Muscle of leg (tissue), 11 donors: ENCODE data around the gene HFM1. TPM values are rescaled to one million over a fixed set of nuclear protein-coding genes. Genes with fewer than 3 reads are reported as not detected.

Experiments
- DNase-seq: peaks from one replicate; pipeline ENCODE4 v3.0.0; 2013
- H3K27ac ChIP-seq: one replicate; pipeline ENCODE4 v1.5.1; 2013; ENCODE audit warnings: mild to moderate bottlenecking, low read length, control low read depth
- H3K27me3 ChIP-seq: one replicate; pipeline ENCODE4 v1.6.1; 2013; ENCODE audit warnings: low read length; ENCODE audit not compliant: control insufficient read depth, insufficient read depth
- H3K36me3 ChIP-seq: one replicate; pipeline ENCODE4 v1.6.1; 2013; ENCODE audit warnings: low read length; ENCODE audit not compliant: control insufficient read depth, insufficient read depth
- H3K4me1 ChIP-seq: one replicate; pipeline ENCODE4 v1.6.1; 2013; ENCODE audit warnings: low read length; ENCODE audit not compliant: control insufficient read depth, insufficient read depth
- H3K4me3 ChIP-seq: one replicate; pipeline ENCODE4 v1.5.1; 2013; ENCODE audit warnings: low read length, control low read depth
- H3K9me3 ChIP-seq: replicated peaks from 2 replicates; pipeline ENCODE4 v1.6.1; 2013; ENCODE audit warnings: low read depth, low read length; ENCODE audit not compliant: control insufficient read depth
- WGBS: methylation state at CpG from one replicate; pipeline ENCODE4 v1.1.5; 2013; ENCODE audit warnings: missing lambda C conversion rate; ENCODE audit not compliant: insufficient coverage; 5-methylcytosine and 5-hydroxymethylcytosine counted together
- polyA plus RNA-seq, 8 donors: library from polyadenylated mRNA; unstranded; fragments of 120-200 nt; gene quantifications; one replicate each; pipeline versions ENCODE4 v1.2.1 to v1.2.3, GENCODE V29; 2013; ENCODE audit warnings: inconsistent platforms in 1 of 8, low replicate concordance in 1 of 8; ENCODE audit not compliant: insufficient read length in 8 of 8, insufficient read depth in 1 of 8
- total RNA-seq: library from RNA; stranded (reverse); fragments of 120-200 nt; gene quantifications from one replicate; pipeline ENCODE4 v1.2.4, GENCODE V29; 2013

HFM1 gene
- total and polyA plus RNA-seq, 9 donors = 1.4 to 4.0 (median 2.6) TPM

GRCh38 chr1:91273875-91274274 is 130.8 kb downstream of the HFM1 start:
- no peak for DNase-seq
- no peak overlapping the region for H3K27ac ChIP-seq

GRCh38 chr1:91261655-91262054 is 143.0 kb downstream of the HFM1 start:
- Histone ChIP-seq H3K27me3 (no peaks in the 10 kb centered on the region), H3K4me3 (no peak overlapping the region), H3K36me3 (no peaks in the 10 kb centered on the region), H3K4me1 (no peaks in the 10 kb centered on the region), H3K27ac (no peak overlapping the region), H3K9me3 (no peaks in the 10 kb centered on the region)
- DNase-seq = no peak
- no CpG with 5 or more reads among the region's 2 CpGs for WGBS

More at GRCh38 chr1:91273875-91274274, 130.8 kb downstream of the HFM1 start:
- no peaks in the 10 kb centered on the region for H3K4me1 ChIP-seq
- WGBS = no CpG with 5 or more reads among the region's 1 CpG
- no peaks in the 10 kb centered on the region for H3K9me3 ChIP-seq
- H3K27me3 ChIP-seq = no peaks in the 10 kb centered on the region
- H3K4me3 ChIP-seq = no peak overlapping the region
- no peaks in the 10 kb centered on the region for H3K36me3 ChIP-seq

GRCh38 chr1:91245435-91245834 is 159.2 kb downstream of the HFM1 start:
- no peak overlapping the region for H3K27ac ChIP-seq
- no peak for DNase-seq
- H3K4me3 ChIP-seq = no peak overlapping the region
- no peaks in the 10 kb centered on the region for H3K4me1 ChIP-seq
- no CpG with 5 or more reads among the region's 3 CpGs for WGBS
- no peaks in the 10 kb centered on the region for H3K36me3 ChIP-seq
- H3K9me3 ChIP-seq = no peaks in the 10 kb centered on the region
- no peaks in the 10 kb centered on the region for H3K27me3 ChIP-seq

- no peak for DNase-seq
- no peak overlapping the region for H3K4me3 ChIP-seq
- no peaks in the 10 kb centered on the region for H3K27me3 ChIP-seq
- no peak overlapping the region for H3K27ac ChIP-seq
- no peaks in the 10 kb centered on the region for H3K9me3 ChIP-seq
- no CpG with 5 or more reads among the region's 2 CpGs for WGBS
- no peaks in the 10 kb centered on the region for H3K36me3 ChIP-seq
- H3K4me1 ChIP-seq = no peaks in the 10 kb centered on the region
Measured at GRCh38 chr1:91244737-91245136, 159.9 kb downstream of the HFM1 start.

GRCh38 chr1:91243171-91243570 is 161.5 kb downstream of the HFM1 start:
- Histone ChIP-seq H3K4me3 (no peak overlapping the region), H3K4me1 (no peaks in the 10 kb centered on the region), H3K36me3 (no peaks in the 10 kb centered on the region), H3K27me3 (no peaks in the 10 kb centered on the region), H3K9me3 (no peaks in the 10 kb centered on the region), H3K27ac (no peak overlapping the region)
- no peak for DNase-seq

GRCh38 chr1:91234181-91234580 is 170.5 kb downstream of the HFM1 start:
- no CpG with 5 or more reads among the region's 1 CpG for WGBS
- no peaks in the 10 kb centered on the region for H3K9me3 ChIP-seq
- H3K27ac ChIP-seq = no peak overlapping the region
- no peaks in the 10 kb centered on the region for H3K27me3 ChIP-seq
- H3K4me3 ChIP-seq = no peak overlapping the region
- no peaks in the 10 kb centered on the region for H3K4me1 ChIP-seq
- H3K36me3 ChIP-seq = no peaks in the 10 kb centered on the region
- DNase-seq = no peak

GRCh38 chr1:91226741-91227140 is 177.9 kb downstream of the HFM1 start:
- H3K27me3 ChIP-seq = no peaks in the 10 kb centered on the region
- no peak overlapping the region for H3K27ac ChIP-seq
- H3K4me1 ChIP-seq = no peaks in the 10 kb centered on the region
- H3K9me3 ChIP-seq = no peaks in the 10 kb centered on the region
- H3K36me3 ChIP-seq = no peaks in the 10 kb centered on the region
- no peak for DNase-seq
- WGBS = 40% methylated on average over 2 of the region's 7 CpGs
- no peak overlapping the region for H3K4me3 ChIP-seq

- peaks cover 3% of the 10 kb centered on the region for H3K9me3 ChIP-seq
- no peaks in the 10 kb centered on the region for H3K36me3 ChIP-seq
- no peaks in the 10 kb centered on the region for H3K4me1 ChIP-seq
- WGBS = no CpG with 5 or more reads among the region's 4 CpGs
- no peaks in the 10 kb centered on the region for H3K27me3 ChIP-seq
- H3K4me3 ChIP-seq = no peak overlapping the region
- H3K27ac ChIP-seq = no peak overlapping the region
- DNase-seq = no peak
Measured at GRCh38 chr1:91224878-91225277, 179.8 kb downstream of the HFM1 start.

- Histone ChIP-seq H3K4me3 (no peak overlapping the region), H3K27ac (no peak overlapping the region), H3K27me3 (no peaks in the 10 kb centered on the region), H3K36me3 (no peaks in the 10 kb centered on the region), H3K4me1 (no peaks in the 10 kb centered on the region), H3K9me3 (peaks cover 3% of the 10 kb centered on the region)
- DNase-seq = no peak
- 83% methylated on average over 3 of the region's 4 CpGs for WGBS
Measured at GRCh38 chr1:91221017-91221416, 183.6 kb downstream of the HFM1 start.

- H3K27me3 ChIP-seq = no peaks in the 10 kb centered on the region
- no peaks in the 10 kb centered on the region for H3K4me1 ChIP-seq
- WGBS = 94% methylated on average over 3 of the region's 8 CpGs
- H3K27ac ChIP-seq = no peak overlapping the region
- peaks cover 3% of the 10 kb centered on the region for H3K9me3 ChIP-seq
- no peak overlapping the region for H3K4me3 ChIP-seq
- no peak for DNase-seq
- no peaks in the 10 kb centered on the region for H3K36me3 ChIP-seq
Measured at GRCh38 chr1:91217911-91218310, 186.7 kb downstream of the HFM1 start.
